ENCODE measurements around the gene RPL18. TPM values are rescaled to one million over a fixed set of nuclear protein-coding genes. Genes with fewer than 3 reads are reported as not detected.

The RPL18 gene
- total RNA-seq, 2 donors from 2014 or later = 2,402 to 3,112 TPM

- H3K9me3 ChIP-seq = no peaks in the 10 kb centered on the region
- no peaks in the 10 kb centered on the region for H3K27me3 ChIP-seq
- peaks cover 34% of the 10 kb centered on the region for H3K4me1 ChIP-seq
- H3K4me3 ChIP-seq = no peak overlapping the region
- peak overlapping the region in 1 of 4 donors; percentile 71 for H3K27ac ChIP-seq
- TF ChIP-seq CTCF (IDR thresholded peaks at IDR 0.05) (no peak), POLR2A (IDR thresholded peaks at IDR 0.05) (no peak)
- no peak for DNase-seq
- H3K36me3 ChIP-seq (replicated peaks in 1 of 2; ENCODE audit: insufficient read depth in 1 of 2, low read depth in 2 of 2) = peaks cover 12 to 16% of the 10 kb centered on the region in 2 donors
- WGBS, 2 donors = 68 to 76% methylated on average over 7 to 13 of the region's 13 CpGs
- ATAC-seq = no peak
- intact Hi-C loops (cut with DNase I) = no loop called here
Measured at GRCh38 chr19:48613852-48614435, 5.0 kb downstream of the RPL18 start.

GRCh38 chr19:48613024-48613851, 5.7 kb downstream of the RPL18 start:
- Histone ChIP-seq H3K4me1 (peaks cover 34% of the 10 kb centered on the region), H3K9me3 (no peaks in the 10 kb centered on the region), H3K36me3 (replicated peaks in 1 of 2; ENCODE audit: insufficient read depth in 1 of 2, low read depth in 2 of 2) (peaks cover 12 to 16% of the 10 kb centered on the region in 2 donors), H3K27ac (no peak overlapping the region), H3K27me3 (no peaks in the 10 kb centered on the region), H3K4me3 (no peak overlapping the region)
- peak in 1 of 4 donors; percentile 42 for DNase-seq
- no peak for TF ChIP-seq POLR2A (IDR thresholded peaks at IDR 0.05)
- no peak for TF ChIP-seq CTCF (IDR thresholded peaks at IDR 0.05)
- 84 to 90% methylated on average over 4 to 35 of the region's 39 CpGs for WGBS, 2 donors
- ATAC-seq = no peak
- intact Hi-C loops (cut with DNase I) = no loop called here

- WGBS, 2 donors = 90 to 92% methylated on average over 6 to 14 of the region's 14 CpGs
- ATAC-seq = no peak
- intact Hi-C loops (cut with DNase I) = no loop called here
- Histone ChIP-seq H3K9me3 (no peaks in the 10 kb centered on the region), H3K27me3 (no peaks in the 10 kb centered on the region), H3K36me3 (replicated peaks in 1 of 2; ENCODE audit: insufficient read depth in 1 of 2, low read depth in 2 of 2) (peaks cover 12 to 14% of the 10 kb centered on the region in 2 donors), H3K4me3 (no peak overlapping the region), H3K4me1 (peaks cover 21% of the 10 kb centered on the region), H3K27ac (no peak overlapping the region)
- TF ChIP-seq CTCF (IDR thresholded peaks at IDR 0.05) (no peak), POLR2A (IDR thresholded peaks at IDR 0.05) (no peak)
- no peak for DNase-seq
Measured at GRCh38 chr19:48611872-48612271, 7.1 kb downstream of the RPL18 start.

- H3K9me3 ChIP-seq = no peaks in the 10 kb centered on the region
- no peak overlapping the region for H3K27ac ChIP-seq
- DNase-seq (no peak), ATAC-seq (no peak)
- 94% methylated on average over 15 to 20 of the region's 20 CpGs for WGBS, 2 donors
- no peaks in the 10 kb centered on the region for H3K27me3 ChIP-seq
- H3K36me3 ChIP-seq (replicated peaks in 1 of 2; ENCODE audit: insufficient read depth in 1 of 2, low read depth in 2 of 2) = no peaks in the 10 kb centered on the region
- no peaks in the 10 kb centered on the region for H3K4me1 ChIP-seq
- no peak for TF ChIP-seq POLR2A (IDR thresholded peaks at IDR 0.05)
- TF ChIP-seq CTCF (IDR thresholded peaks at IDR 0.05) = no peak
- H3K4me3 ChIP-seq = no peak overlapping the region
- intact Hi-C loops (cut with DNase I) = no loop called here
Measured at GRCh38 chr19:48609571-48610108, 9.3 kb downstream of the RPL18 start.

Data from body of pancreas (tissue), 4 donors.